Loucy (cell line): ENCODE results near the gene TSSK2.

ENCODE experiments used
- CTCF ChIP-seq: fragments of 200-600 bp; sonication (generic); conservative IDR thresholded peaks from 2 replicates; pipeline ENCODE4 v1.5.1; 2014; ENCODE audit warnings: mild to moderate bottlenecking, antibody characterized with exemption, low read length
- EZH2phosphoT487 ChIP-seq: fragments of 200-600 bp; IDR thresholded peaks from 2 replicates; pipeline ENCODE4 v1.6.1; 2018; ENCODE audit warnings: antibody characterized with exemption, mild to moderate bottlenecking, moderate library complexity, borderline replicate concordance

- TF ChIP-seq CTCF (no peak), EZH2phosphoT487 (no peak)
Observed at GRCh38 chr22:19173047-19174035, 42.2 kb downstream of the TSSK2 start.
